ENCODE measurements around the gene SLC25A22. TPM values are rescaled to one million over a fixed set of nuclear protein-coding genes. Genes with fewer than 3 reads are reported as not detected.

Gene SLC25A22
- total RNA-seq, 2 donors from 2014 or later = 10.7 to 16.9 TPM

- Histone ChIP-seq H3K27me3 (replicated peaks; ENCODE audit: insufficient read depth) (peaks cover 6% of the 10 kb centered on the region), H3K9me3 (no peaks in the 10 kb centered on the region), H3K27ac (no peak overlapping the region), H3K36me3 (peaks cover 35% of the 10 kb centered on the region), H3K4me3 (no peak overlapping the region), H3K4me1 (ENCODE audit: control insufficient read depth in 1 of 2, low read depth in 2 of 2) (peaks cover 33 to 49% of the 10 kb centered on the region in 2 donors)
- ATAC-seq (ENCODE audit: insufficient number of reproducible peaks, low FRiP score, low read depth) (no peak), DNase-seq (ENCODE audit: low spot score) (no peak)
- no peak for TF ChIP-seq CTCF (IDR thresholded peaks at IDR 0.05)
Observed at GRCh38 chr11:824292-824880, 26.3 kb upstream of the SLC25A22 start.

GRCh38 chr11:823441-824291 is 25.6 kb upstream of the SLC25A22 start:
- Histone ChIP-seq H3K36me3 (peaks cover 35% of the 10 kb centered on the region), H3K27me3 (replicated peaks; ENCODE audit: insufficient read depth) (peaks cover 6% of the 10 kb centered on the region), H3K4me1 (ENCODE audit: control insufficient read depth in 1 of 2, low read depth in 2 of 2) (peaks cover 35 to 46% of the 10 kb centered on the region in 2 donors), H3K4me3 (no peak overlapping the region), H3K9me3 (no peaks in the 10 kb centered on the region), H3K27ac (no peak overlapping the region)
- no peak for ATAC-seq (ENCODE audit: insufficient number of reproducible peaks, low FRiP score, low read depth)
- TF ChIP-seq CTCF (IDR thresholded peaks at IDR 0.05) = no peak
- no peak for DNase-seq (ENCODE audit: low spot score)

- Histone ChIP-seq H3K9me3 (no peaks in the 10 kb centered on the region), H3K4me3 (peak overlapping the region; percentile 98), H3K27ac (peak overlapping the region; percentile 59 to 100), H3K36me3 (peaks cover 35% of the 10 kb centered on the region), H3K4me1 (ENCODE audit: control insufficient read depth in 1 of 2, low read depth in 2 of 2) (peaks cover 25 to 35% of the 10 kb centered on the region in 2 donors), H3K27me3 (replicated peaks; ENCODE audit: insufficient read depth) (peaks cover 4% of the 10 kb centered on the region)
- no peak for TF ChIP-seq CTCF (IDR thresholded peaks at IDR 0.05)
- ATAC-seq (ENCODE audit: insufficient number of reproducible peaks, low FRiP score, low read depth) (no peak), DNase-seq (ENCODE audit: low spot score) (no peak)
Observed at GRCh38 chr11:821512-822371, 23.7 kb upstream of the SLC25A22 start.

- DNase-seq (ENCODE audit: low spot score) = peak; percentile 86
Observed at GRCh38 chr11:820655-821511, 22.8 kb upstream of the SLC25A22 start.

More at GRCh38 chr11:820655-821511, 22.8 kb upstream of the SLC25A22 start:
- H3K4me1 ChIP-seq (ENCODE audit: control insufficient read depth in 1 of 2, low read depth in 2 of 2) = peaks cover 23 to 31% of the 10 kb centered on the region in 2 donors
- H3K27ac ChIP-seq = peak overlapping the region; percentile 99 to 100
- no peaks in the 10 kb centered on the region for H3K27me3 ChIP-seq (replicated peaks; ENCODE audit: insufficient read depth)
- peaks cover 34% of the 10 kb centered on the region for H3K36me3 ChIP-seq
- peak; percentile 52 for ATAC-seq (ENCODE audit: insufficient number of reproducible peaks, low FRiP score, low read depth)
- no peak for TF ChIP-seq CTCF (IDR thresholded peaks at IDR 0.05)
- no peaks in the 10 kb centered on the region for H3K9me3 ChIP-seq
- H3K4me3 ChIP-seq = peak overlapping the region; percentile 98

All from thoracic aorta (tissue), 2 donors.